Glutamatergic neuron (in vitro differentiated cells): ENCODE measurements around the gene KCNIP1. TPM values are rescaled to one million over a fixed set of nuclear protein-coding genes. Genes with fewer than 3 reads are reported as not detected.

ENCODE experiments used
- DNase-seq: peaks from one replicate; pipeline ENCODE4 v3.0.0; 2022
- H3K27ac Mint-ChIP-seq: one replicate; pipeline ENCODE4 v1.8.0; 2020; ENCODE audit warnings: mild to moderate bottlenecking, mixed read lengths, inconsistent platforms; ENCODE audit not compliant: unreplicated experiment
- H3K27me3 Mint-ChIP-seq: one replicate; pipeline ENCODE4 v1.8.0; 2020; ENCODE audit warnings: mild to moderate bottlenecking, moderate library complexity, mixed read lengths, inconsistent platforms; ENCODE audit not compliant: unreplicated experiment
- H3K36me3 Mint-ChIP-seq: one replicate; pipeline ENCODE4 v1.8.0; 2020; ENCODE audit warnings: mild to moderate bottlenecking, mixed read lengths, inconsistent platforms; ENCODE audit not compliant: unreplicated experiment
- H3K4me1 Mint-ChIP-seq: one replicate; pipeline ENCODE4 v1.8.0; 2020; ENCODE audit warnings: mild to moderate bottlenecking, low read depth, mixed read lengths, inconsistent platforms; ENCODE audit not compliant: unreplicated experiment
- H3K4me3 Mint-ChIP-seq: one replicate; pipeline ENCODE4 v1.8.0; 2020; ENCODE audit warnings: mild to moderate bottlenecking, mixed read lengths, inconsistent platforms; ENCODE audit not compliant: unreplicated experiment
- H3K9me3 Mint-ChIP-seq: one replicate; pipeline ENCODE4 v1.8.0; 2020; ENCODE audit warnings: mild to moderate bottlenecking, moderate library complexity, mixed read lengths, inconsistent platforms; ENCODE audit not compliant: unreplicated experiment
- CTCF ChIP-seq: fragments of 200-600 bp; sonication (generic); IDR thresholded peaks from one replicate; pipeline ENCODE4 v1.5.0; 2021; ENCODE audit not compliant: partially characterized antibody, unreplicated experiment
- total RNA-seq: library from RNA; stranded (reverse); fragmentation: NEBNext Ultra II Directional; extraction: Animal tissue kit (Norgen Biotek cat#: 25700); gene quantifications from one replicate; pipeline ENCODE4 v1.2.1, GENCODE V29; 2021; ENCODE audit not compliant: unreplicated experiment

Gene KCNIP1
- total RNA-seq, 1 donor from 2014 or later = 0.47 TPM

- H3K4me3 Mint-ChIP-seq = no peak overlapping the region
- H3K9me3 Mint-ChIP-seq = peaks cover 6% of the 10 kb centered on the region
- DNase-seq = no peak
- H3K36me3 Mint-ChIP-seq = no peaks in the 10 kb centered on the region
- no peaks in the 10 kb centered on the region for H3K27me3 Mint-ChIP-seq
- no peak for TF ChIP-seq CTCF
- peaks cover 17% of the 10 kb centered on the region for H3K4me1 Mint-ChIP-seq
- no peak overlapping the region for H3K27ac Mint-ChIP-seq
Observed at GRCh38 chr5:170571875-170572852, 68.3 kb downstream of the KCNIP1 start.

DNA sequence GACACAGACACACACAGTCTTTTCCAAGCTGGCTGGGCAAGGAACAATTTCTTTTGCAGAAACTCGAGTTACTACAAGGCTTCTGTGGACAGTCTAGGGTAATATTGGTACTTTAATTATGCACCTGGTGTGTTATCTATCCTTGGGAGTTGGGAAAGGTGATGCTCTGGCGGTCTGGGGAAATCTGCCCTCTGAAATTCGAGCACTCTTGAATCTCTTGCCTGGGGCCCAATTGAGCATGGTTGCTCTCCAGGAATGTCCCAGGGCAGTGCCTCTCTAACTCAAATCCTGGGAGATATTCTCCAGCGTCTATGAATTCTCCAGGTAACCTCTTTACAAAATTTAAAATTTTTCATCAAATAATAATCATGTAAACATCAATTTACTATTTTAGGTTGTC lies 69.3 kb downstream of the KCNIP1 start:
- Mint-ChIP-seq H3K36me3 (no peaks in the 10 kb centered on the region), H3K4me1 (peaks cover 19% of the 10 kb centered on the region), H3K9me3 (peaks cover 3% of the 10 kb centered on the region), H3K4me3 (no peak overlapping the region), H3K27me3 (no peaks in the 10 kb centered on the region), H3K27ac (no peak overlapping the region)
- no peak for TF ChIP-seq CTCF
- no peak for DNase-seq

- no peak for TF ChIP-seq CTCF
- H3K4me1 Mint-ChIP-seq = peaks cover 19% of the 10 kb centered on the region
Observed at GRCh38 chr5:170573660-170574059, 69.8 kb downstream of the KCNIP1 start.

DNA sequence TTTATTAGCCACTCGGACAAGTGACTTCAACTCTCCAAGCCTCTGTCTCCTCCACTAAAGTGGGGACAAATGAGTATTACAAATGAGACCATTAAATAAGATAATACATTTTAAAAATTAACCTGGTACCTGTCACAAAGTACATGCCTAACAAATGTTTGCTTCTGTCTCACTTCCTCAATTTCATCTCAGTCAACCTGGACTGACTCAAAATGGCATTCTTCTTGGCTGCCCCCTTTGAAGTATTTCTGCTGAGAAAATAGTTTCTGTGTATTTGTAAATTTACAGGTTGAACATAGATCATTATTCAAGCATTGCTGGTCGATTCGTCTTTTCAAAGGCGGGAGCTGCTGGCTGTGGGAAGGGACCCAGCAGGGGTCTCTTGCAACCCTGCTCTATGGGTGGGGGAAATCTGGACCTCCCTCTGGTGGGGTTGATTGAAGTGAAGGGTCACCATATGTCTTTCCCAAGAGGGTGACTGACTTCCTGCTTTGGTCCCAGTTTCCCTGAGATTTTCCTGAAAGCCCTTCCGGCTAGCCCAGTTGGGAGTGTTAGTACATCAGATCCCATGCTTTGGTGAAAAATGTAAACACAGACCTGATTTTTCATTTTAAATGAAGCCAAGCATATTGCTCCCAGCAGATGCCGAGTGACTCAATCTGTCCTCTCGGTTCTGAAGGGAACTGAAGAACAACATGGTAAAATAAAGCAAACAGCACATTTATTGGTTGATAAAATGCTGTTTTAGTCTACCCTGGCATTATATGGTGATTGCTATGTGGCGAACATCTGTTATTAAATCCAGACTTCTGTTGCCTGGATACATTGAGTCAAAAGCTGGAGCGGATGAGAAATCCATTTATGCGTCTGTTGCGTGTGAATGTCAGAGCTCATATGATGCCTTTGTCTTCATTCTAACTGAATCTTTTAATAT lies 73.0 kb downstream of the KCNIP1 start:
- DNase-seq = no peak
- H3K27me3 Mint-ChIP-seq = no peaks in the 10 kb centered on the region
- H3K27ac Mint-ChIP-seq = no peak overlapping the region
- H3K4me1 Mint-ChIP-seq = peaks cover 8% of the 10 kb centered on the region
- no peak overlapping the region for H3K4me3 Mint-ChIP-seq
- TF ChIP-seq CTCF = no peak
- peaks cover 6% of the 10 kb centered on the region for H3K36me3 Mint-ChIP-seq
- peaks cover 2% of the 10 kb centered on the region for H3K9me3 Mint-ChIP-seq

More at GRCh38 chr5:170573660-170574059, 69.8 kb downstream of the KCNIP1 start:
- H3K36me3 Mint-ChIP-seq = peaks cover 4% of the 10 kb centered on the region
- H3K27ac Mint-ChIP-seq = no peak overlapping the region
- H3K4me3 Mint-ChIP-seq = no peak overlapping the region
- H3K27me3 Mint-ChIP-seq = no peaks in the 10 kb centered on the region
- peaks cover 3% of the 10 kb centered on the region for H3K9me3 Mint-ChIP-seq
- DNase-seq = no peak
